ENCODE measurements around the gene FGF21.
"Not testable (repeated sequence)": the region's sequence is repeated elsewhere in the genome, so short reads cannot be mapped to it uniquely, and the experiment has no call there.

Gene FGF21

DNA sequence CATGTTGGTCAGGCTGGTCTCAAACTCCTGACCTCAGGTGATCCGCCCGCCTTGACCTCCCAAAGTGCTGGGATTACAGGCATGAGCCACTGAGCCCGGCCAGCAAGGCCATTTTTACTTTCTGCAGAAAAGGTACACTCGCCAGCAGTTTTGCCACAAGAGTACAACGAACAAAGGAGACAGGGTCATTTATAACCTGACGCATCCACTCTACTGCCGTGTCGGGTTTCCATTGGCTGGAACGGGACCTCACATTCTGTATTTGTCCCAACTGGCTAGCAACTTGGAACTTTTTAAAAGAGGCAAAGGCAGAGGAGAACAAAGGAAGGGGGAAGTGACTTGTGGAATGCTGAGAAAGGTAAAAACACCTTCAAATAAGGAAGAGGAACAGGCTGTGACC is 32.0 kb downstream of the FGF21 start:
- not testable (repeated sequence) for DNase-seq (ENCODE audit: low spot score)

DNA sequence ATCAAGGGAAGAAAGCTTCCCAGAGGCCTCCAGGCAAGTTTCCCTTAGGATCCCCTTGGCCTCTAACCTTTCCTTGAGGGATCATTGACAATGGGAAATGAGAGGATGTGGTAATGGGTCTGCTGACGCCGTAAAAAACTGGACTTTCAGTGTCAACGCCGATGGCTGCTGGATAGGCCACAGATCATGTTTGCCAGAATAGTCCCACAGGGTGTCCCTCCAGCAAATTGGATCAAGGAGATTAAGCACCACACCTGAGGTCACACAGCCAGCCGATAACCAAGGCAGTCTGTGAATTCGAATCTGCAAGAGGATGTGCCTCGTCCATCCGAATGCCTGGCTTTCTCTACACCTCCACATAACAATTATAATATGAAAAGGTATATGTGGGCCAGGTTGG is 37.9 kb downstream of the FGF21 start:
- DNase-seq (ENCODE audit: low spot score): no peak

DNA sequence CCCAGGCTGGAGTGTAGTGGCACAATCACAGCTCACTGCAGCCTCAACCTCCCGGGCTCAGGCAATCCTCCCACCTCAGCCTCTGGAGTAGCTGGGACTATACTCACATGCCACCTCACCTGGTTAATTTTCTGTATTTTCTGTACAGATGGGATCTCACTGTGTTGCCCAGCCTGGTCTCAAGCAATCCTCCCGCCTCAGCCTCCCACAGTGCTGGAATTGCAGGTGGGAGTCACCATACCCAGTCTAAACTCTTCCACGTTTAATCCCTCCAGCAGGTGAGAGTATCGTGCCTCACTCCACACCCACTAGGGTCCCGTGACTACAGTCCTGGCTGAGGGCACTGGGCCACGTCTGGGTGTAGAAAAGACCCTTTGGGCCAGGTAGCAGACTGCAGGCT is 39.0 kb downstream of the FGF21 start:
- DNase-seq (ENCODE audit: low spot score): no peak

DNA sequence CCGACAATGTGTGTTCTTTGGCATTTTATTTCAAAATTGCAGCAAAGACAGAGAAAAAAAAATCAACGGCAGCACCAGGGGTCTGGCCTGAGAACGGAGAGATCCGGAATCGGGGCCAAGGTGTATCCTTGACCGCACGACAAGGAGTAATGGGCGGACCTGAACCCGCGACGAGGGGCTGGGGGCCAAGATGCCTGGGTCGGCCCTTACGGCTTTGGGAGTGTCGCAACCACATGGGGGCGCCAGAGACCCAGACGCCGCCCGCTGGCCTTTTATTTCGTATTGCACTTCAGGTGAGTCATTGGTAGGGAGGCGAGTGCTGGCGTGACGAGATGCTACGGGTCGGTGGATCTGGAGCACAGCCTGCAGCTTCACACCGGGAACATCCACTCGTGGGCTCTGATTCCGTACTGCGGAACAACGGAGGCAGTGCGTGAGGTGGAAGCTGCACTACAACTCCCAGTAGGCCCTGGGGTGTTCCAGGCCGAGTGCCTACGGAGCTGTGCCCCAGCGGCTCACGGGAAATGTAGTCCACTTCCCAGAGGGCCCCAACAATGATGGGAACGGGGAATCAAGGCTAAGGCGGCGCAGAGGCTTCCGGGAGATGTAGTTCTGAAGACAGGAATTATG is 39.8 kb downstream of the FGF21 start:
- peak; percentile 96 for DNase-seq (ENCODE audit: low spot score)

DNA sequence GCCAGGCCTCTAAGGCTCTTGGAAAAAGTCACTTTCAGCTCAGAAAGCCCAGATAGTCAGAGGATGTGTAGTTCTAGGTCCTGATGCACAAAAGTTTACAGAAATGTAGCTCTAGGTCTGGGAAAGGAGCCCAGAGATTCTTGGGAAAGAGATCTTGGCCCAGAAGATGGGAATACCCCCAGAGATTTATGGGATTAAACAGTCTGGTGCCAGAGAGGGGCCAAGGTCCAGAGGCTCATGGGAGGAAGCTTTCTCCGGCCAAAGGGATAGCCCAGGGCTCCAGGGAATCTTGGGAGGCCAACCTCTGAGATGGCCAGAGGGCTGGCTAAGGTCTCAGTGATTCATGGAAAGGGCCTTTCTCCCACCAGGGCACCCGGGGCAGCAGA is 40.4 kb downstream of the FGF21 start:
- DNase-seq (ENCODE audit: low spot score): no peak

DNA sequence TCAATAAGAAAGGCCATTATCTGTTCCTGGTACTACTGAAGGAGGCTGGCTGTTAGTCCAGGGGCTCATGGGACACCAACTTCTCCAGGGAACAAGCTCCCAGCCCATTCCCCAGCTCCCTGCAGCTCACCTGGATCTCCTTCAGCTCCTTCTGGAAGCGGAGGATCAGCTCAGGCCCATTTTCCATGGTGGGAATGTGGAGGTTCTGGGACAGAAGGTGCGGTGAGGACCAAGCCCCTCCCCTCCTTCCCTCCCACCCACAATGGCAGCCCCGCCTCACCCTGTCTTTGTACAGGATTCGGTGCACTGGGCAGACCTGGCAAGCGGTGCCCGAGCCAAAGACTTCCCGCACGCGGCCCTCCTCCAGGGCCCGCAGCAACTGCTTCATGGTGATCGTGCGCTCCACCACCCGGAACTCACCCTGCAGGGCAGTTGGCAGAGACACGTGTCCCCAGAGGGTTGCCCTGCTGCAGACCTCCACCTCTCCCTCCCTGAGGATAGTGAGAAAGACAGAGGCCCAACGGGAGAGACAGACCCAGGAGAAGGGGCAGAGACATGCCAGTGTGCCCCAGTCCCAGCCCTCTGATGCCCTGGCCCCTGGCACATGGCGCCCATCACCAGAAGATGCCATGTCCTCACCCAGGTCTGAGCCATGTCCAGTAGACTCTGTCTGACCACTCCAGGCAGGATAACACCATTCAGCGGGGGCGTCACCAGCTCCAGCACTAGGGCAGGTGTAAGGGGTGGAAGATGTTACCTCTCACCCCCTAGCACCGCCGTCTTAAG is 41.2 kb downstream of the FGF21 start:
- DNase-seq (ENCODE audit: low spot score): no peak

DNA sequence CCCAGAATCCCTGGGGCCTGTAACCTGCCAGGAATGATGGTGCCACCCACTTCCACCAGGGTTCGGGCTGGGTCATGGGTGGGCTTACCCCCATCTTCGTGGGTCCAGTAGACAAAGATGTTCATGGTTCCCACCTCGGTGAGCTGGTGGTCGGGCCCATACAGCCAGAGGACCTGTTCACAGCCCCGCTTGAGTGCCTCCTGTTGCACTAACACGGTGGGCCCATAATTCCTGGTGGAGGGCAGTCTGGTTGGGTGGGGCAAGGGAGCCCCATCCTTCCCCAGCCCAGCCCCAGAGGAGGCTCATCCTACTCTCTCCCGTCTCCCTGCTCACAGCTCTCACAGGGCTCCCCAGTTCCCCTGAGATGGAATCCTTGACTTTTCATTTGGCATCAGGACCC is 41.8 kb downstream of the FGF21 start:
- DNase-seq (ENCODE audit: low spot score): no peak

DNA sequence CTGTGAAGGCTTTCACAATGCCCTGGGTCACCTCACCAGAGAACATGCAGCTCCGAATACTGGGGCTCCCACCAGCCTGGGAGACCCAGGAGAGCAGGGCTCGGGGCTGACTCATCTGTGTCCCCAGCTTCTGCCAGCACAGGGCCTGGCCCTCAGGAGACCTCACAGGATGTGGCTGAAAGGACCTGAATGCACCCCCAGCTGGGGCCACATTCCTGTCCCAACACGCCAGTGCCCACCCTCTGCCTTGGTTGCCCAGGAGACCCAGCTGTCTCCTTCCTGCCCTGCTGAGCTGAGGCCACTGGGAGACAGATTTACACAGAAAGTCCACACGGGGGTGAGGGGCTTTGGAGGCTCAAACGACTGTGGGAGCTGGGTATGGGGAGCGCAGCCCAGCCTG is 43.6 kb downstream of the FGF21 start:
- DNase-seq (ENCODE audit: low spot score): no peak

DNA sequence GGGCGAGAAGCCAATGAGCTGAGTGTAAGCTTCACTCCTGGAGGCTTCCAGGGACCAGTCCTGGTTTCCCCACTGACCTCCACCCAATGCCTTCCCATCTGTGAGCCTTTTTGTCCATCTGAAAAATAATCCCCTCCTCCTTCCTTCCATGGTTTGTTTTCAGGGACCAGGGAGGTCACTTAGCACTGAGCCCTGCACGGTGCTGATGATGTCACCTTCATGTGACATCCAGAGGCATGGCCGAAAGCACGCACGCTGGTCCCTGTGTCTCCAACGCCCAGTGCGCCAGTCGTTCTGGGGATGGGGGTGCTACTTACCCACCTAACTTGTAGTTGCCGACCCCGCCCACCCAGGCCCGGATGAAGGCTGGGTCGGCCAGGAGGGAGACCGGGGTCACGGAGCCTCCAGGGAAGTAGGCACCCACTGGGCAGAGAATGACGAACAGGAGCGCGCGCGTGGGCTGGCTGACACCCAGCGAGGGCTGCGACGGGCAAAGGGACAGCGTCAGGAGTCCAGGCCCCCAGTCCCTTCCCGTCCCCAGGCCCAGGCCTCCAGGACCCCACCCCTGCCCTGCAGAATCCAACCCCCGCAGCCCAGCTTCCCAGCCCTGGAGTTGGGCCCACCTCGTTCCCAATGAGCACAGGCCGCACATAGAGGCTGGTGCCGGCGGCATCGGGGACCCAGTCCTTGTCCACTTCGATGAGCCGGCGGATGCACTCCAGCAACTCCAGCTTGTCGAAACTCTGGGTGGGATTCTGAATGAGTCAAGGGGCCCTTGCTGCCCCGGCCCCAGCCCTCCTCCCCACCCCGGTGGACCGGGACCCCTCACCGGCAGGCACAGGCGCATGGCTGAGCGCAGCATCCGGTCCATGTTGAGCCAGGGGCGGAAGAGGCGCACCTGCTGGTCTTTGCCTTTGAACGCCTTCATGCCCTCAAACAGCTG is 44.3 kb downstream of the FGF21 start:
- no peak for DNase-seq (ENCODE audit: low spot score)

DNA sequence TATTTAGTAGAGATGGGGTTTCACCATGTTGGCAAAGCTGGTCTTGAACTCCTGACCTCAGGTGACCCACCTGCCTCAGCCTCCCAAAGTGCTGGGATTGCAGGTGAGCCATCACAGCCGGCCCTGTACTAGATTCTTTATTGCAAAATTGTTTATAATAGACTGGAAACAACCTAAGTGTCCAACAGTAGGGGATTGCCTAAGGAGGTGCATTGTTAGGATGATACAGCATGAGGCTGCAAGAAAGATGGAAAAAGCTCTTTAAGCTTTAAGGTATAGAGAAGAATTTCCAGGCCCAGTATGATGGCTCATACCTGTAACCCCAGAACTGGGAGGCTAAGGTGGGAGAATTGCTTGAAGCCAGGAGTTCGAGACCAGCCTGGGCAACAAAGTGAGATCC is 47.3 kb downstream of the FGF21 start:
- DNase-seq (ENCODE audit: low spot score): no peak

DNA sequence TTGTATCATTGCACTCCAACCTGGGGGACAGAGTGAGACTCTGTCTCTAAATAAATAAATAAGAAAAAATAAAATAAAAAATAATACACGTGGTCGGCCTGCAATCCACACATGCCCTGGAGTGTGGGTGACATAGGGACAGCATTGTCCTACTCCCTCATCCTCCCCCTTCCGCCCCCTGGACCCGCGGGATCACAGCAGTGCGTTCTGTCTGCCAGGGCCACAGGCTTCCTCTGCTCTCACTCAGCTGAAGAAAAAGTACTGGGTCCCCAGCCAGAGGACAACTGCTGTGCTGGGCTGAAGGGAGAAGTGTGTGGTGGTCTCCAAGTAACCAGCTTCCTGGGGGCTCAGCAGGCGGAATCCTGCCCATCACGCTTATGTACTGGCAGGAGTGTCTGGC is 49.2 kb downstream of the FGF21 start:
- DNase-seq (ENCODE audit: low spot score): no peak

DNA sequence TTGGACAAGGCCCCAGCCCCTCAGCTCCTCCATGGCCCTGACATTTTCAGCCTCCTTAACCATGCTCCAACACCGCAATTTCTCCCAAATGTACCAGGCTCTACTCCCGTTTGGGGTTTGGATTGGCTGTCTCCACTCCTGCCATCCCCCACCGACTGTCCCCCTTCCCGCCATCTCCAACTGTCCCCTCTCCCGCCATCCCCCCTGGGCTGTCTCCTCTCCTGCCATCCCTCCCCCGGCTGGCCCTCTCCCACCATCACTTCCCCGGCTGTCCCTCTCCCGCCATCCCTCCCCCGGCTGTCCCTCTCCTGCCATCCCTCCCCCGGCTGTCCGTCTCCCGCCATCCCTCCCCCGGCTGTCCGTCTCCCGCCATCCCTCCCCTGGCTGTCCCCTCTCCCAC is 50.1 kb downstream of the FGF21 start:
- DNase-seq (ENCODE audit: low spot score): no peak

DNA sequence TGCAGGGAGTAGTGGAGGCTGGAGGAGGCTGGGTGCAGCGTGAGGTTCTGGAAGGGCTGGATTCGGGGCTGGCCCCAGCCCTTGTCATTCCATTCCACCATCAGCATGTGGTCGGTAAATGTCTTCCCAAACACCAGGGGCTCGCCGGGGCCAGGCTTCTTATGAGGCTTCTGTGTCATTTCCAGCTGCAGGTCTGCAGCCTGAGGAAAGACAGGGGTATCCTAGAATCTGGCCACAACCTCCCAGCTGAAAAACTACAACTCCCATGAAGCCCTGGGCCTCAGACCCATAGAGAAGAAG is 51.1 kb downstream of the FGF21 start:
- no peak for DNase-seq (ENCODE audit: low spot score)

DNA sequence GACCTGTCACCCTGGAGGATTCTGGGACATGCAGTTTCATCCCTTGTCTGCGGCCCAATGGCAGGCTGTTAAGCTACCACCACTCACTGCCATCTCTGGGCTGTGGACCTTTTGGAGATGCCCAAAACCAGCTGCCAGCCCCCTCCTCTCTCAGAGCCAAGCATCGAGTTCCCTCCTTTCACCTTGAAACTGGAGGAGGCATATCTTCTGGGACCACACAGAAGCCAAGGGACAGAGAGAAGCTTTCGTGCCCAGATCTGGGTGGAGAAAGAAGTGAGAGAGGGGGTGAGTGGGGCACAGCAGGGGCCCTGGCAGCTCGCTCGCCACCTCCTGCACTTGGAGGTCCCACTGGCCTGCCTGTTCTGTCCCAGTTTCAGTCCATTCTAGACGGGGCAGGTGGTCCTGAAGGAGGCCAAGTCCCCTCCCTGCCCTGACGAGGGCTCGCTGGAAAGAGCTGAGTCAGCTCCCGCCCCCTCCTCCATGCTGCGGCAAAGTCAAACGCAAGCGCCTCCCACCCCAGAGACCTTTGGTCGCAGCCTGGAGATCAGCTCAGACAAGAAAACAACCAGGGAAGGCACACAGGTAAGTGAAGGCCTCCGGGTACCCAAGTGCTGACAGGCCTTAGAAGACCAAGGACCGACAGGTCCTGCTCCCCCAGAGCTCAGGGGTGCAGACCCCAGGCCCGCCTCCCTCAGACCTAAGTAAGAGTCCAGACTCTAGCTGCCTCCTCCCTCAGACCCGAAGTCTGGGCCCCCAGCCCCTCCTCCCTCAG is 51.7 kb downstream of the FGF21 start:
- DNase-seq (ENCODE audit: low spot score): no peak

DNA sequence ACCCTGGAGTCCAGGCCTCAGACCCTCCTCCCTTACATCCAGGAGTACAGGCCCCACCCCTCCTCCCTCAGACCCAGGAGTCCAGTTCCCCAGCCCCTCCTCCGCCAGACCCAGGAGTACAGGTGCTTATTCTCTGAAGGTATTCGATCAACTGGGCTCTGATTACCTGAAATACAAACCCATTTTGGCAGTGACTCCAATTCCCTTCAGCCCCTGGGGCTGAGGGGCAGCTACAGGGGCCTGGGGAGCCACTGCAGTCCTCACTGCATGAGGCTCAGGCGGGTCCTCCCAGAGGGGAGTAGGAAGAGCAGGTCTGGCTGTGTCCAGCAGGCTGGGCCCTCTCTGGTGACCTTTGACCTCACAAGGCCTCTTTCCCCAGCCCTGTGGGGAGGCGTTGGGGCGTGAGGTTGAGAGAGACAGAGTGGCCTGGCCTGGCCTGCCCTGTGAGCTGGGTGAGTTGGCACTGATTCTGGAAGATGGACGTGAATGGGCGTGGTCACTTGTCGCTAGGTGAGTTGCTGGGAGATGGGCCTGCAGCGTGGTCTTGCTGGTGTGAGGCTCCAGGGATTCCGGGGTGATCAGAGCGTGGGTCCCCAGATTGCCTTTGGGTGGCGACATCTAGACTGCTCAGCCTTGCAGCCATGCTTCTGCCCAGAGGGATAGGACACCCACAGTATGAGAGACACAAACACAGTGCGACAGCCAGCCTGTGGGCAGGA is 52.4 kb downstream of the FGF21 start:
- DNase-seq (ENCODE audit: low spot score): no peak
